Right lung (tissue), 5 donors: ENCODE results near the gene WRAP73. TPM values are rescaled to one million over a fixed set of nuclear protein-coding genes. Genes with fewer than 3 reads are reported as not detected.
A peak's percentile ranks its signal among the peaks of the same experiment; 100 is the strongest.

ENCODE experiments used
- DNase-seq, 2 donors: peaks; one replicate each; pipeline ENCODE4 v3.0.0-alpha.2; 2013
- polyA plus RNA-seq, 5 donors: library from polyadenylated mRNA; unstranded; fragments of 120-200 nt; gene quantifications; one replicate each; pipeline versions ENCODE4 v1.2.1 to v1.2.3, GENCODE V29; 2013; ENCODE audit warnings: inconsistent platforms in 1 of 5, low replicate concordance in 1 of 5; ENCODE audit not compliant: insufficient read length in 5 of 5, insufficient read depth in 1 of 5

The WRAP73 gene
- polyA plus RNA-seq, 5 donors = 14.0 to 20.1 (median 15.9) TPM

- no peak for DNase-seq
Measured at GRCh38 chr1:3683992-3684391, 34.1 kb upstream of the WRAP73 start.

- DNase-seq = no peak
Measured at GRCh38 chr1:3683197-3683596, 33.3 kb upstream of the WRAP73 start.

- DNase-seq = no peak
Measured at GRCh38 chr1:3681898-3682806, 32.2 kb upstream of the WRAP73 start.

- DNase-seq = no peak
Measured at GRCh38 chr1:3681231-3681897, 31.5 kb upstream of the WRAP73 start.

GRCh38 chr1:3680488-3681230, 30.8 kb upstream of the WRAP73 start:
- no peak for DNase-seq

- DNase-seq = no peak
Measured at GRCh38 chr1:3679799-3680453, 30.0 kb upstream of the WRAP73 start.

GRCh38 chr1:3679098-3679555, 29.2 kb upstream of the WRAP73 start:
- no peak for DNase-seq

- DNase-seq = no peak
Measured at GRCh38 chr1:3678361-3679097, 28.6 kb upstream of the WRAP73 start.

- DNase-seq = no peak
Measured at GRCh38 chr1:3677484-3677883, 27.6 kb upstream of the WRAP73 start.

- DNase-seq = no peak
Measured at GRCh38 chr1:3676581-3677470, 26.9 kb upstream of the WRAP73 start.

- no peak for DNase-seq
Measured at GRCh38 chr1:3675436-3675835, 25.5 kb upstream of the WRAP73 start.

- peak; percentile 38 to 40 for DNase-seq
Measured at GRCh38 chr1:3674100-3675094, 24.5 kb upstream of the WRAP73 start.

GRCh38 chr1:3673381-3674099, 23.6 kb upstream of the WRAP73 start:
- no peak for DNase-seq

GRCh38 chr1:3672971-3673361, 23.1 kb upstream of the WRAP73 start:
- no peak for DNase-seq

- DNase-seq = no peak
Measured at GRCh38 chr1:3672231-3672970, 22.5 kb upstream of the WRAP73 start.

GRCh38 chr1:3671371-3672180, 21.7 kb upstream of the WRAP73 start:
- no peak for DNase-seq
